D341Med (cell line): ENCODE data around the gene TNKS2.
A peak's percentile ranks its signal among the peaks of the same experiment; 100 is the strongest.

Source experiments
- DNase-seq: peaks from one replicate; pipeline ENCODE4 v3.0.0; 2012; ENCODE audit warnings: low spot score

TNKS2 gene

GRCh38 chr10:91908337-91909116 is 110.3 kb downstream of the TNKS2 start:
- peak; percentile 79 for DNase-seq

GRCh38 chr10:91909117-91909677 is 111.0 kb downstream of the TNKS2 start, which contains the start of gene FGFBP3:
TSS of gene FGFBP3 (minus strand) at chr10:91909486. CDS start at chr10:91908969, 517 bp downstream.
- peak; percentile 33 for DNase-seq

GRCh38 chr10:91910467-91910866 is 112.2 kb downstream of the TNKS2 start:
- no peak for DNase-seq
